Cardiac fibroblast (primary cell): ENCODE measurements around the gene TEX47.

Source experiments
- DNase-seq, 2 donors: peaks; one replicate each; pipeline versions ENCODE4 v3.0.0 to v3.0.0-alpha.2; 2010; ENCODE audit warnings: low read depth in 2 of 2
- H3K4me3 ChIP-seq, 2 donors: replicated peaks in 1 of 2; 1 replicate in 1 of 2; 2 replicates in 1 of 2; pipeline ENCODE4 v1.5.1; 2011; ENCODE audit warnings: low read depth in 2 of 2, low read length in 2 of 2, mild to moderate bottlenecking in 2 of 2, moderate library complexity in 1 of 2
- TF ChIP-seq, protein P1 (sequence below): IDR thresholded peaks from one replicate; pipeline ENCODE4 v1.5.1; 2011; ENCODE audit warnings: low read depth, mild to moderate bottlenecking, low read length, inconsistent platforms

The TEX47 gene

GRCh38 chr7:88775838-88776237, 19.7 kb downstream of the TEX47 start:
- TF ChIP-seq, protein P1, sequence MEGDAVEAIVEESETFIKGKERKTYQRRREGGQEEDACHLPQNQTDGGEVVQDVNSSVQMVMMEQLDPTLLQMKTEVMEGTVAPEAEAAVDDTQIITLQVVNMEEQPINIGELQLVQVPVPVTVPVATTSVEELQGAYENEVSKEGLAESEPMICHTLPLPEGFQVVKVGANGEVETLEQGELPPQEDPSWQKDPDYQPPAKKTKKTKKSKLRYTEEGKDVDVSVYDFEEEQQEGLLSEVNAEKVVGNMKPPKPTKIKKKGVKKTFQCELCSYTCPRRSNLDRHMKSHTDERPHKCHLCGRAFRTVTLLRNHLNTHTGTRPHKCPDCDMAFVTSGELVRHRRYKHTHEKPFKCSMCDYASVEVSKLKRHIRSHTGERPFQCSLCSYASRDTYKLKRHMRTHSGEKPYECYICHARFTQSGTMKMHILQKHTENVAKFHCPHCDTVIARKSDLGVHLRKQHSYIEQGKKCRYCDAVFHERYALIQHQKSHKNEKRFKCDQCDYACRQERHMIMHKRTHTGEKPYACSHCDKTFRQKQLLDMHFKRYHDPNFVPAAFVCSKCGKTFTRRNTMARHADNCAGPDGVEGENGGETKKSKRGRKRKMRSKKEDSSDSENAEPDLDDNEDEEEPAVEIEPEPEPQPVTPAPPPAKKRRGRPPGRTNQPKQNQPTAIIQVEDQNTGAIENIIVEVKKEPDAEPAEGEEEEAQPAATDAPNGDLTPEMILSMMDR = no peak
- no peak for DNase-seq
- no peak overlapping the region for H3K4me3 ChIP-seq

DNA sequence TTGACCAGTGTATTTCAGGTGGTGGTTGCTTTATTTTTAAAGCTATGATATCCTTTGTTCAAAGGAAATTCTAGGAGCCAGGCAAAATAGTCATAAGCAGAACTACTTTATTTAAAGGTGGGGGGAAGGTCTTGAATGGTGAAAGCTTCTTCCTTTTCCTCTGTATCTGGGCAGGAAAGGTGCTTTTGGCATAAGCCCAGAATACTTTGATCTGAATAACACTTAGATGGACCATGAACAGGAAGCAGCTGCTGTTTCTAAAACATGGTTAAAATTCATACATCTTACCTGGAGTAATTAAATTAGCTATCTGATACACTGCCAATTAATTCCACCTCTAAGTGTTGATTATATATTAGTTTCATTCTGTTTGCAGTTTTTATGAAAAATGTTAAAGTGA, 22.8 kb downstream of the TEX47 start:
- no peak overlapping the region for H3K4me3 ChIP-seq
- DNase-seq = no peak
- TF ChIP-seq, protein P1 = no peak

GRCh38 chr7:88771417-88771816, 24.1 kb downstream of the TEX47 start:
- no peak overlapping the region for H3K4me3 ChIP-seq
- TF ChIP-seq, protein P1 = no peak
- DNase-seq = no peak

GRCh38 chr7:88761779-88762178, 33.8 kb downstream of the TEX47 start:
- no peak overlapping the region for H3K4me3 ChIP-seq
- TF ChIP-seq, protein P1 = no peak
- DNase-seq = no peak

DNA sequence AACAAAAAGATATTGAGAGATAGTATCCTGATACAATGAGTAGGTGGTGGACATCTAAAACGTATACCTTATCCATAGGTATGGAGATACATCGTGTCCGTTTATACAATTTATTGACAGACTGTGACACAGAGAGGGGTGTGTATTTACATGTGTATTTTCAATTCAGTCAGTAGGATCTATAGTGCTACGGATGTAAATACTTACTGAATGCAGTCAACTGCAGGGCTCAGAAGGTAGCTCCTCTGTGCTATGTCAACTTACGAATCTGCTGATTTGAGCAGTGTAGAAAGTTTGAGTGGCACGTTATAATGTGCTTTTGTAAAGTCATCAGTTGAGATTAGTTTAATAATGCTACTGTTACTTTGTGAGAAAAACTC, 35.4 kb downstream of the TEX47 start:
- no peak overlapping the region for H3K4me3 ChIP-seq
- DNase-seq = no peak
- TF ChIP-seq, protein P1 = no peak

GRCh38 chr7:88759230-88760135, 36.1 kb downstream of the TEX47 start, which contains the start of gene ZNF804B:
TSS of gene ZNF804B (plus strand) at chr7:88759700. CDS start at chr7:88759977, 277 bp downstream.
- H3K4me3 ChIP-seq = peak within 1 kb of the TSS in 1 of 2 donors; percentile 9
- no peak for DNase-seq
- TF ChIP-seq, protein P1 = no peak
